Vagina (tissue), 2 donors: ENCODE results near the gene SPECC1. TPM values are rescaled to one million over a fixed set of nuclear protein-coding genes. Genes with fewer than 3 reads are reported as not detected.
"Not testable (repeated sequence)": the region's sequence is repeated elsewhere in the genome, so short reads cannot be mapped to it uniquely, and the experiment has no call there.

Source experiments
- DNase-seq, 2 donors: peaks; one replicate each; pipeline ENCODE4 v3.0.0-alpha.2; 2017; ENCODE audit errors: extremely low spot score in 2 of 2
- H3K27ac ChIP-seq: fragments of 200-600 bp; sonication (generic); one replicate; pipeline ENCODE4 v1.5.1; 2019
- H3K27me3 ChIP-seq: fragments of 200-600 bp; sonication (generic); one replicate; pipeline ENCODE4 v1.5.1; 2019
- H3K36me3 ChIP-seq, 2 donors: fragments of 200-600 bp; sonication (generic); one replicate each; pipeline ENCODE4 v1.5.1; 2017 to 2019
- H3K4me1 ChIP-seq: fragments of 200-600 bp; sonication (generic); one replicate; pipeline ENCODE4 v1.5.1; 2019
- H3K4me3 ChIP-seq, 2 donors: fragments of 200-600 bp; sonication (generic); 1 replicate in 1 of 2; 2 replicates in 1 of 2; pipeline ENCODE4 v1.5.1; 2016 to 2019
- H3K9me3 ChIP-seq: fragments of 200-600 bp; sonication (generic); one replicate; pipeline ENCODE4 v1.5.1; 2019
- CTCF ChIP-seq, 3 experiments: fragments of 450-650 bp in 2 of 3; fragments of 200-600 bp in 1 of 3; sonication (generic) in 1 of 3; IDR thresholded peaks; one replicate each; pipeline ENCODE4 v1.5.1; 2017 to 2019; ENCODE audit warnings: antibody characterized with exemption in 3 of 3, mild to moderate bottlenecking in 2 of 3, moderate library complexity in 2 of 3
- POLR2A ChIP-seq, 2 donors: fragments of 450-650 bp; IDR thresholded peaks; one replicate each; pipeline ENCODE4 v1.6.1; 2017; ENCODE audit warnings: antibody characterized with exemption in 2 of 2, mild to moderate bottlenecking in 2 of 2, moderate library complexity in 2 of 2
- POLR2AphosphoS5 ChIP-seq, 2 donors: sonication (generic); formaldehyde crosslinking; IDR thresholded peaks; one replicate each; pipeline ENCODE4 v1.9.0; 2017; ENCODE audit warnings: antibody characterized with exemption in 2 of 2, mild to moderate bottlenecking in 2 of 2, low read depth in 1 of 2; ENCODE audit not compliant: insufficient read depth in 1 of 2
- intact Hi-C: fragments of 100-400 bp; cut with DNase I; formaldehyde crosslinking; loops from one replicate; pipeline ENCODE4 v1.15.1; 2023
- total RNA-seq: library from RNA; depleted of rRNA; stranded (reverse); fragments of >200 nt; gene quantifications from one replicate; pipeline ENCODE4 v1.2.3, GENCODE V29; 2016

The SPECC1 gene
- total RNA-seq, 1 donor from 2014 or later: 25.3 TPM

GRCh38 chr17:20098314-20098713 is 89.2 kb downstream of the SPECC1 start:
- intact Hi-C loops: no loop called here
- Histone ChIP-seq H3K27me3 (no peaks in the 10 kb centered on the region), H3K4me3 (no peak overlapping the region), H3K36me3 (no peaks in the 10 kb centered on the region), H3K27ac (no peak overlapping the region), H3K9me3 (no peaks in the 10 kb centered on the region), H3K4me1 (no peaks in the 10 kb centered on the region)
- no peak for DNase-seq
- no peak for TF ChIP-seq CTCF (IDR thresholded peaks at IDR 0.05)

GRCh38 chr17:20100806-20101205 is 91.6 kb downstream of the SPECC1 start:
- DNase-seq, intact Hi-C loops: not testable (repeated sequence)

GRCh38 chr17:20103454-20104446 is 94.6 kb downstream of the SPECC1 start:
- DNase-seq: no peak
- TF ChIP-seq POLR2AphosphoS5 (IDR thresholded peaks at IDR 0.05; ENCODE audit: insufficient read depth in 1 of 2, low read depth in 1 of 2) (no peak), CTCF (IDR thresholded peaks at IDR 0.05) (no peak), POLR2A (IDR thresholded peaks at IDR 0.05) (no peak)
- H3K36me3 ChIP-seq: no peaks in the 10 kb centered on the region
- H3K4me3 ChIP-seq: no peak overlapping the region
- intact Hi-C loops: no loop called here
- H3K9me3 ChIP-seq: no peaks in the 10 kb centered on the region
- H3K27me3 ChIP-seq: no peaks in the 10 kb centered on the region
- H3K27ac ChIP-seq: no peak overlapping the region
- no peaks in the 10 kb centered on the region for H3K4me1 ChIP-seq

More at GRCh38 chr17:20100806-20101205, 91.6 kb downstream of the SPECC1 start:
- not testable (repeated sequence) for H3K36me3 ChIP-seq, H3K4me1 ChIP-seq, H3K9me3 ChIP-seq, H3K27ac ChIP-seq, H3K27me3 ChIP-seq, H3K4me3 ChIP-seq

- H3K4me3 ChIP-seq: no peak overlapping the region
- intact Hi-C loops: no loop called here
- TF ChIP-seq POLR2AphosphoS5 (IDR thresholded peaks at IDR 0.05; ENCODE audit: insufficient read depth in 1 of 2, low read depth in 1 of 2) (no peak), POLR2A (IDR thresholded peaks at IDR 0.05) (no peak), CTCF (IDR thresholded peaks at IDR 0.05) (no peak)
- H3K27ac ChIP-seq: no peak overlapping the region
- no peak for DNase-seq
- H3K27me3 ChIP-seq: no peaks in the 10 kb centered on the region
- H3K9me3 ChIP-seq: no peaks in the 10 kb centered on the region
- H3K36me3 ChIP-seq: no peaks in the 10 kb centered on the region
- H3K4me1 ChIP-seq: no peaks in the 10 kb centered on the region
These were observed 96.6 kb downstream of the SPECC1 start for GRCh38 chr17:20105539-20106280.

- DNase-seq: not testable (repeated sequence)
These were observed 97.3 kb downstream of the SPECC1 start for GRCh38 chr17:20106446-20106845.

GRCh38 chr17:20109076-20109475 is 99.9 kb downstream of the SPECC1 start:
- intact Hi-C loops: no loop called here
- Histone ChIP-seq H3K27ac (no peak overlapping the region), H3K27me3 (no peaks in the 10 kb centered on the region), H3K36me3 (no peaks in the 10 kb centered on the region), H3K9me3 (no peaks in the 10 kb centered on the region), H3K4me1 (no peaks in the 10 kb centered on the region), H3K4me3 (no peak overlapping the region)
- DNase-seq: peak in 1 of 2 donors; percentile 18
- TF ChIP-seq CTCF (IDR thresholded peaks at IDR 0.05) (no peak), POLR2A (IDR thresholded peaks at IDR 0.05) (no peak), POLR2AphosphoS5 (IDR thresholded peaks at IDR 0.05; ENCODE audit: insufficient read depth in 1 of 2, low read depth in 1 of 2) (no peak)

More at GRCh38 chr17:20106446-20106845, 97.3 kb downstream of the SPECC1 start:
- H3K27me3 ChIP-seq, intact Hi-C loops, H3K36me3 ChIP-seq, H3K4me1 ChIP-seq, H3K4me3 ChIP-seq, H3K27ac ChIP-seq, H3K9me3 ChIP-seq: not testable (repeated sequence)
